Heart left ventricle (tissue), 16 donors: Measurements from ENCODE around the gene ALK. TPM values are rescaled to one million over a fixed set of nuclear protein-coding genes. Genes with fewer than 3 reads are reported as not detected.
A peak's percentile ranks its signal among the peaks of the same experiment; 100 is the strongest.

Experiments used
- ATAC-seq, 4 donors: fragments of 200-7000 bp; cut with Tn5 transposase; one replicate each; pipeline ENCODE4 v1.9.1; 2020 to 2022; ENCODE audit warnings: moderate library complexity in 4 of 4, mild to moderate bottlenecking in 3 of 4, moderate number of reproducible peaks in 1 of 4
- DNase-seq, 5 donors: peaks; one replicate each; pipeline ENCODE4 v3.0.0-alpha.2; 2020
- H3K27ac ChIP-seq, 12 donors: fragments of 200-600 bp; sonication (generic) in 4 of 12; one replicate each; pipeline versions ENCODE4 v1.5.0 to v1.8.0; 2016 to 2022; ENCODE audit warnings: mild to moderate bottlenecking in 2 of 12
- H3K27me3 ChIP-seq, 9 donors: fragments of 200-600 bp; sonication (generic) in 2 of 9; one replicate each; pipeline versions ENCODE4 v1.5.1 to v1.8.0; 2016 to 2022; ENCODE audit warnings: mild to moderate bottlenecking in 3 of 9
- H3K36me3 ChIP-seq, 9 donors: fragments of 200-600 bp; sonication (generic) in 2 of 9; one replicate each; pipeline versions ENCODE4 v1.5.0 to v1.8.0; 2018 to 2022; ENCODE audit warnings: mild to moderate bottlenecking in 2 of 9
- H3K4me1 ChIP-seq, 12 donors: fragments of 200-600 bp; sonication (generic) in 4 of 12; one replicate each; pipeline versions ENCODE4 v1.5.0 to v1.8.0; 2016 to 2022; ENCODE audit warnings: mild to moderate bottlenecking in 3 of 12
- H3K4me3 ChIP-seq, 12 donors: fragments of 200-600 bp; sonication (generic) in 4 of 12; one replicate each; pipeline versions ENCODE4 v1.5.0 to v1.8.0; 2017 to 2022; ENCODE audit warnings: mild to moderate bottlenecking in 9 of 12, moderate library complexity in 4 of 12
- H3K9me3 ChIP-seq, 12 donors: fragments of 200-600 bp; sonication (generic) in 4 of 12; one replicate each; pipeline versions ENCODE4 v1.5.0 to v1.8.0; 2016 to 2022; ENCODE audit warnings: mild to moderate bottlenecking in 1 of 12
- POLR2A ChIP-seq, 2 donors: fragments of 450-650 bp; IDR thresholded peaks; one replicate each; pipeline ENCODE4 v1.6.1; 2017; ENCODE audit warnings: antibody characterized with exemption in 2 of 2, mild to moderate bottlenecking in 2 of 2, moderate library complexity in 2 of 2
- WGBS, 4 donors: extraction: QIAGEN DNeasy Blood & Tissue Kit in 2 of 4; methylation state at CpG; one replicate each; pipeline versions ENCODE4 v1.1.5 to v1.1.7; 2013 to 2018; 5-methylcytosine and 5-hydroxymethylcytosine counted together
- intact Hi-C, 10 donors: fragments of 100-400 bp; cut with DNase I; formaldehyde crosslinking; loops; one replicate each; pipeline versions ENCODE4 v1.11.1 to v1.14.2; 2022
- polyA plus RNA-seq, 2 donors: library from polyadenylated mRNA; stranded (reverse); fragments of 200-250 nt; gene quantifications; one replicate each; pipeline ENCODE4 v1.2.3, GENCODE V29; 2013
- total RNA-seq, 9 donors: library from RNA; depleted of rRNA in 2 of 9; stranded (reverse); fragments of >200 nt in 2 of 9; fragmentation: NEBNext Ultra II Directional in 3 of 9; extraction: Animal tissue kit (Norgen Biotek cat#: 25700) in 3 of 9; gene quantifications; one replicate each; pipeline versions ENCODE4 v1.1.0 to v1.2.4, GENCODE V29; 2016 to 2023
- TF ChIP-seq, protein P1 (sequence below), 12 donors: fragments of 200-600 bp; sonication (generic) in 4 of 12; IDR thresholded peaks; one replicate each; pipeline versions ENCODE4 v1.5.0 to v1.8.0; 2018 to 2022; ENCODE audit warnings: antibody characterized with exemption in 12 of 12, mild to moderate bottlenecking in 5 of 12
- donor health status: ischemic (EF 13 %, LVEDD 7.1; RV severe dilation, severe dysfunction).
- donor health status: healthy with polysubstance abuse.
- donor health status: DM: no; HTN: yes; CAD: no.
- donor health status: DM: no; HTN: no; CAD: no.
- donor health status: ischemic (EF 25% LVEDD 6.9; RV normal size, moderate dysfunction).
- donor health status: ischemic (EF 25% LVEDD 5.7; RV mildly dilated, moderate dysfunction).
- donor health status: healthy.
- donor health status: DM: yes; HTN: yes; CAD: no.
- donor health status: ischemic (EF 35%, LVEDD 5.7; RV mildly dilated, moderate dysfunction).
- donor health status: nonischemic (EF 11% LVEDD 7.7; RV severe dilation, severe dysfunction).
- donor health status: DM: yes; HTN: yes; CAD: no.
- donor health status: PGD.
- donor health status: ischemic (EF 29% LVEDD 5.4; RV normal size, mild dysfunction).
- donor health status: nonischemic (EF 23%, LVEDD 6.1; RV moderate dilation, normal function).

The ALK gene
- total and polyA plus RNA-seq, 11 donors, result 0.05 to 0.50 (median 0.13) TPM; not detected in 5

DNA sequence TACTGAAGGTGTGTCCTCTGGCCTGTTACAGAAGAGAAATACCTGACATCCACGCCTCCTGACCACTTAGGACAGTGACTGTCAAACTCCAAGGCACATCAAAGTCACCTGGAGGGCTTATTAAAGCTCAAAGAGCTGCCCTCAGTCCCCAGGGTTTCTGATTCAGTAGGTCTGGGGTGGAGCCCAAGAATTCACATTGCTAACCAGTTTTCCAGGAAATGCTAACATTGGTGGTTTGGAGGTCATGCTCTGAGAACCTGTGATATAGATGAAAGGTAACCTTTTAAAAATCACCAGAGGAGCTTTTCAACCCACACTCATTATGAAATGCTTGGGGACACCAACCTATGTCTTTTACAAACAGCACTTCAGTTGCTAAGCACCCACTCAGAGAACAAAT is 172.3 kb downstream of the ALK start:
- no peak for ATAC-seq
- peaks cover 0 to 3% (median 0%) of the 10 kb centered on the region in 9 donors for H3K27me3 ChIP-seq
- intact Hi-C loops, result no loop called here
- no peak overlapping the region for H3K4me3 ChIP-seq
- 75 to 100% (median 77%) methylated on average over 1 of the region's 1 CpG for WGBS, 4 donors
- no peaks in the 10 kb centered on the region for H3K4me1 ChIP-seq
- no peaks in the 10 kb centered on the region for H3K36me3 ChIP-seq
- no peak for DNase-seq
- TF ChIP-seq POLR2A (IDR thresholded peaks at IDR 0.05), result no peak
- TF ChIP-seq, protein P1, sequence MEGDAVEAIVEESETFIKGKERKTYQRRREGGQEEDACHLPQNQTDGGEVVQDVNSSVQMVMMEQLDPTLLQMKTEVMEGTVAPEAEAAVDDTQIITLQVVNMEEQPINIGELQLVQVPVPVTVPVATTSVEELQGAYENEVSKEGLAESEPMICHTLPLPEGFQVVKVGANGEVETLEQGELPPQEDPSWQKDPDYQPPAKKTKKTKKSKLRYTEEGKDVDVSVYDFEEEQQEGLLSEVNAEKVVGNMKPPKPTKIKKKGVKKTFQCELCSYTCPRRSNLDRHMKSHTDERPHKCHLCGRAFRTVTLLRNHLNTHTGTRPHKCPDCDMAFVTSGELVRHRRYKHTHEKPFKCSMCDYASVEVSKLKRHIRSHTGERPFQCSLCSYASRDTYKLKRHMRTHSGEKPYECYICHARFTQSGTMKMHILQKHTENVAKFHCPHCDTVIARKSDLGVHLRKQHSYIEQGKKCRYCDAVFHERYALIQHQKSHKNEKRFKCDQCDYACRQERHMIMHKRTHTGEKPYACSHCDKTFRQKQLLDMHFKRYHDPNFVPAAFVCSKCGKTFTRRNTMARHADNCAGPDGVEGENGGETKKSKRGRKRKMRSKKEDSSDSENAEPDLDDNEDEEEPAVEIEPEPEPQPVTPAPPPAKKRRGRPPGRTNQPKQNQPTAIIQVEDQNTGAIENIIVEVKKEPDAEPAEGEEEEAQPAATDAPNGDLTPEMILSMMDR (IDR thresholded peaks at IDR 0.05), result no peak
- H3K9me3 ChIP-seq, result no peaks in the 10 kb centered on the region
- H3K27ac ChIP-seq, result no peak overlapping the region

DNA sequence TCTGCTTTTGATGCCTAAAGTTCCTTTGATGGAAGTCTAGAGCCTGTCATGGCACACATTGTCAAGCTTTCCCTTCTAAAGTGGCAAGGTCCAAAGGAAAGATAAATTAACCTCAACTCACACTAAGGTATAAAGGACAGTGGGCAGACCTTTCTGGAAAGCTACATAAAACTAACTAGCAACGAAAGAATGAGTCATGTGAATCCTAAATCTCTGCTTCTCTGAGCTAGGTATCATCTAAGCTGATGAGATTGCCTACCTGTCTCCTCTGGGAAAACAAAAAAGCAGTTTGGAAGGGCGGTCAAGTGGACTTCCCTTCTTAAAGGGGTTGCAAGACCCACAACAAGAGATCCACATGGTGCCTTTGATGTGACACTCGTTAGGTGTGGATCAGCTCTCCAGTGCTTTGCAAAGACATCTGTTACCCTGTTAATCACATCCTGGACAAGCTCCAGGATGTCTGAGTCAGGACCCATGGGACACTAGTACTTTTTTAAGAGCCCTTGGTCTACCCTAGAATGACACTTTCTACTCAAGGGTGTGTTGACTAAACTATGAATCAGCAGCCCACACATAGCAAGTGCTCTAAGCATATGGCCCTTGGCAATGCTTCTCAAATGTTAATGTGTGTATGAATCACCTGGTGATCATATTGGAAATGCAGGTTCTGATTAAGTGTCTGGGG is 173.5 kb downstream of the ALK start:
- WGBS, 4 donors, result 57 to 66% (median 60%) methylated on average over 3 of the region's 3 CpGs
- H3K4me3 ChIP-seq, result no peak overlapping the region
- H3K4me1 ChIP-seq, result no peaks in the 10 kb centered on the region
- intact Hi-C loops, result no loop called here
- peak in 1 of 4 donors; percentile 59 for ATAC-seq
- peaks cover 0 to 3% (median 0%) of the 10 kb centered on the region in 9 donors for H3K27me3 ChIP-seq
- TF ChIP-seq, protein P1 (IDR thresholded peaks at IDR 0.05), result no peak
- no peak for TF ChIP-seq POLR2A (IDR thresholded peaks at IDR 0.05)
- no peak for DNase-seq
- H3K27ac ChIP-seq, result no peak overlapping the region
- H3K36me3 ChIP-seq, result no peaks in the 10 kb centered on the region
- H3K9me3 ChIP-seq, result no peaks in the 10 kb centered on the region

DNA sequence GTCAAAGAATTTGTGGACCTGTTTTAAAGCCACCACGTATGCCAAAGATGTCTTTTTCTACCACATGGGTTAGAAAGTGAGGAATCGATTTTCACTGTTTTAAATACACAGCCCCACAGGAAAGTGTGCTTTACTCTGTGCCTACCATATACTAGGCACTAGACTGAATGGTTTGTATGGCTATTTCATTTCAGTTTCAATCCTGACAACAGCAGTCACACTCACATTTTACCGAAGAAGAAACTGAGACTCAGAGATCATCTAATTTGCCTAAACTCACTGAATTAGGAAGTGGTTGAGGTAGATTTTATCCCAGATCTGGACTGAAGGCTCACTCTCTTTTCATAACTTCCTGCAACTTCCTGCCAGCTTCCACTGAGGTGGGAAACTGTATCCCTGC is 176.4 kb downstream of the ALK start:
- Histone ChIP-seq H3K9me3 (no peaks in the 10 kb centered on the region), H3K27me3 (peaks cover 0 to 3% (median 0%) of the 10 kb centered on the region in 9 donors), H3K36me3 (no peaks in the 10 kb centered on the region), H3K4me3 (no peak overlapping the region), H3K27ac (no peak overlapping the region), H3K4me1 (no peaks in the 10 kb centered on the region)
- WGBS, 4 donors, result 55 to 73% (median 68%) methylated on average over 3 of the region's 3 CpGs
- ATAC-seq, result no peak
- TF ChIP-seq, protein P1 (IDR thresholded peaks at IDR 0.05), result no peak
- TF ChIP-seq POLR2A (IDR thresholded peaks at IDR 0.05), result no peak
- intact Hi-C loops, result no loop called here
- no peak for DNase-seq

DNA sequence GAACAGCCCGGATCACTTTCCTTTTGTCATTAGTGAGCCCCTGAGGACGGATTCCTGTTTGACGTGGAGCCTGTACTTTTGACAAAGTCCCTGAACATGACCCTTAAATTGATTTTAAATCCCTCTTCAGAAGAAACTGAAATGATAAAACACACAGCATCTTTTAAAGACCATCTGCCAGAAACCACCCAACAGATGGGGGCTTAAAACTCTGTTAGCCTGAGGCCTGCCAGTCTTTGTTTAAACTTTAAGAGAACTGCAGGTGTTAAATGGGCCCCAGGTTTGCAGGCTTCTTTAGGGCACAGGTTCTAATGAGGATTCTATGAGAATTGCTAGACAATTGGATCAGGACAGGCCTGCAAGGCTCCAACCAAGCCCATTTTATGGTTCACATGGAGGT is 177.9 kb downstream of the ALK start:
- no peak for DNase-seq
- Histone ChIP-seq H3K36me3 (no peaks in the 10 kb centered on the region), H3K27me3 (peaks cover 0 to 3% (median 0%) of the 10 kb centered on the region in 9 donors), H3K4me1 (no peaks in the 10 kb centered on the region), H3K4me3 (no peak overlapping the region), H3K27ac (no peak overlapping the region), H3K9me3 (no peaks in the 10 kb centered on the region)
- 89 to 96% (median 93%) methylated on average over 3 of the region's 3 CpGs for WGBS, 4 donors
- ATAC-seq, result no peak
- TF ChIP-seq, protein P1 (IDR thresholded peaks at IDR 0.05), result no peak
- TF ChIP-seq POLR2A (IDR thresholded peaks at IDR 0.05), result no peak
- intact Hi-C loops, result no loop called here
